HepG2 (cell line): ENCODE results near the gene SBNO2. TPM values are rescaled to one million over a fixed set of nuclear protein-coding genes. Genes with fewer than 3 reads are reported as not detected.

Experiments
- ARNT ChIP-seq: fragments of 450-650 bp; IDR thresholded peaks from 2 replicates; pipeline ENCODE4 v1.6.1; 2017
- CREM ChIP-seq, 2 experiments: sonication (generic) in 1 of 2; formaldehyde crosslinking in 1 of 2; IDR thresholded peaks; 2 replicates each; pipeline versions ENCODE4 v1.4.0 to v1.6.1; 2016 to 2020; ENCODE audit warnings: antibody characterized with exemption in 1 of 2, mild to moderate bottlenecking in 1 of 2, missing genetic modification reagents in 1 of 2
- FOXA1 ChIP-seq, 2 experiments: fragments of 450-650 bp in 1 of 2; sonication (generic) in 1 of 2; formaldehyde crosslinking in 1 of 2; IDR thresholded peaks; 2 replicates each; pipeline versions ENCODE4 v1.4.0 to v1.6.1; 2016 to 2020; ENCODE audit warnings: missing genetic modification reagents in 1 of 2
- FOXP1 ChIP-seq, 2 experiments: fragments of 450-650 bp in 1 of 2; IDR thresholded peaks; 2 replicates each; pipeline ENCODE4 v1.6.1; 2017 to 2018; ENCODE audit warnings: antibody characterized with exemption in 1 of 2
- HDAC1 ChIP-seq: sonication (generic); formaldehyde crosslinking; IDR thresholded peaks from 2 replicates; pipeline ENCODE4 v1.5.1; 2020; ENCODE audit warnings: mild to moderate bottlenecking, missing genetic modification reagents
- RELA ChIP-seq: sonication (generic); formaldehyde crosslinking; IDR thresholded peaks from 2 replicates; pipeline ENCODE4 v1.4.0; 2020; ENCODE audit warnings: missing genetic modification reagents
- TBX2 ChIP-seq: sonication (generic); formaldehyde crosslinking; IDR thresholded peaks from 2 replicates; pipeline ENCODE4 v1.5.0; 2020; ENCODE audit warnings: missing genetic modification reagents, mild to moderate bottlenecking, borderline replicate concordance
- U2AF2 ChIP-seq: fragments of 200-400 bp; formaldehyde crosslinking; IDR thresholded peaks from 2 replicates; pipeline ENCODE4 v1.6.1; 2017; ENCODE audit warnings: low read depth, mild to moderate bottlenecking, low read length
- ZNF280D ChIP-seq: sonication (generic); formaldehyde crosslinking; IDR thresholded peaks from 2 replicates; pipeline ENCODE4 v1.5.1; 2020; ENCODE audit warnings: mild to moderate bottlenecking, missing genetic modification reagents
- ZNF331 ChIP-seq: sonication (generic); formaldehyde crosslinking; IDR thresholded peaks from 2 replicates; pipeline ENCODE4 v1.4.0; 2020; ENCODE audit warnings: missing genetic modification reagents
- ZNF430 ChIP-seq: sonication (generic); formaldehyde crosslinking; IDR thresholded peaks from 2 replicates; pipeline ENCODE4 v1.9.0; 2021; ENCODE audit warnings: mild to moderate bottlenecking, missing genetic modification reagents
- ZNF432 ChIP-seq: sonication (generic); formaldehyde crosslinking; IDR thresholded peaks from 2 replicates; pipeline ENCODE4 v1.5.0; 2020; ENCODE audit warnings: missing genetic modification reagents, mild to moderate bottlenecking, borderline replicate concordance
- ZNF576 ChIP-seq: sonication (generic); formaldehyde crosslinking; IDR thresholded peaks from 2 replicates; pipeline ENCODE4 v1.4.0; 2020; ENCODE audit warnings: mild to moderate bottlenecking, missing genetic modification reagents
- ZNF761 ChIP-seq: sonication (generic); formaldehyde crosslinking; conservative IDR thresholded peaks from 2 replicates; pipeline ENCODE4 v1.4.0; 2020; ENCODE audit warnings: mild to moderate bottlenecking, missing genetic modification reagents
- polyA plus RNA-seq, 8 experiments: library from polyadenylated mRNA; depleted of rRNA in 3 of 8; stranded (reverse) in 7 of 8; unstranded in 1 of 8; fragments of >200 nt; fragmentation: Illumina TruSeq in 4 of 8; extraction: Trizol in 4 of 8; gene quantifications; 2 replicates each; pipeline versions ENCODE4 v1.2.1 to v1.2.3, GENCODE V29; 2011 to 2016; ENCODE audit warnings: low read depth in 4 of 8, missing spikeins in 1 of 8, mixed read lengths in 1 of 8; ENCODE audit not compliant: insufficient read depth in 1 of 8
- total RNA-seq, 5 experiments: library from RNA; depleted of rRNA; stranded (reverse); fragments of >200 nt; fragmentation: Illumina TruSeq; extraction: Trizol; gene quantifications; 2 replicates each; pipeline ENCODE4 v1.2.3, GENCODE V29; 2016; ENCODE audit warnings: low read depth in 1 of 5
- TF ChIP-seq, protein P1 (sequence below): sonication (generic); formaldehyde crosslinking; IDR thresholded peaks from 2 replicates; pipeline ENCODE4 v1.5.1; 2020; ENCODE audit warnings: missing genetic modification reagents, mild to moderate bottlenecking, borderline replicate concordance
- TF ChIP-seq, protein P2 (sequence below), 2 experiments: sonication (generic) in 1 of 2; formaldehyde crosslinking in 1 of 2; IDR thresholded peaks; 2 replicates each; pipeline versions ENCODE4 v1.4.0 to v1.6.1; 2016 to 2020; ENCODE audit warnings: borderline replicate concordance in 1 of 2, low read depth in 1 of 2, mild to moderate bottlenecking in 1 of 2, missing genetic modification reagents in 1 of 2
- TF ChIP-seq, protein P3 (sequence below): IDR thresholded peaks from 2 replicates; pipeline ENCODE4 v1.6.1; 2016; ENCODE audit warnings: mild to moderate bottlenecking
- TF ChIP-seq, protein P4 (sequence below): sonication (generic); formaldehyde crosslinking; IDR thresholded peaks from 2 replicates; pipeline ENCODE4 v1.5.0; 2020; ENCODE audit warnings: missing genetic modification reagents

SBNO2 gene
- total and polyA plus RNA-seq, 2 of the 13 experiments (the other 11 are each of a cell fraction or from before 2014, with no cell fraction given): 8.6 to 10.4 TPM

DNA sequence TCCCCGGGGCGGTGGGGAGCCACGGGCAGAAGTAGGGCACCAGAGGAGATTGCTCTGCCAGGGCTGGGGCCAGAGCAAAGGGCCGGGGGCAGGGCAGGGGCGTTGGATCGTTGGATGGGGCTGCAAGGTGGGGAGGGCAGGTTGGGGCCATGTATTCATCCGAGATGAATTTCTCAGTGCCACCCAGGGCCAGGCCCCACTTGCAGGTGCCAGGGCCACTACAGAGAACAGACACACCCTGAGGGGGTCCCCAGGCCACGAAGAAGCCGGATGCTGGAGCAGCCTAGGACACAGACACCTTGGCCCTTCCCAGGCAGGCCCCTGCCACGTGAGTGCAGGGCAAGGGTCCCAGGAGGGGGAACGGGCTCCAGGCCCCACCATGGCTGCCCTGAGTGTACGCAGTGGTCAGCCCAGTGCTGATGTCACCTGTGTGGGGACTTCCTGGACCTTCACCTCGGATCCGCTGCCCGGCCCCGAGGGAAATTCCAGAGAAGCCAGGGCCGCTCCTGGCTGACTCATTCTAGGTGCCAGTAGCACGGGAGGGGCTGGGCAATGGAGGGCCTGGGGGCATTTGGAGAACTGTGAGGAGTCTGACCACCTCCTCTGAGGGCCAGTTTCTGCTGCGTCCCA lies 9.6 kb upstream of the SBNO2 start (continued):
- no peak for TF ChIP-seq FOXP1 (IDR thresholded peaks at IDR 0.05)
- no peak for TF ChIP-seq FOXP1 (CRISPR knock-in tag; IDR thresholded peaks at IDR 0.05)
- TF ChIP-seq HDAC1 (CRISPR knock-in tag): peak; percentile 57
- no peak for TF ChIP-seq ARNT
- peak; percentile 59; the same call in 1 of the 2 replicates for TF ChIP-seq TBX2 (CRISPR knock-in tag)
- no peak for TF ChIP-seq ZNF331
- TF ChIP-seq, protein P1, sequence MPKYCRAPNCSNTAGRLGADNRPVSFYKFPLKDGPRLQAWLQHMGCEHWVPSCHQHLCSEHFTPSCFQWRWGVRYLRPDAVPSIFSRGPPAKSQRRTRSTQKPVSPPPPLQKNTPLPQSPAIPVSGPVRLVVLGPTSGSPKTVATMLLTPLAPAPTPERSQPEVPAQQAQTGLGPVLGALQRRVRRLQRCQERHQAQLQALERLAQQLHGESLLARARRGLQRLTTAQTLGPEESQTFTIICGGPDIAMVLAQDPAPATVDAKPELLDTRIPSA (CRISPR knock-in tag): no peak
- TF ChIP-seq ZNF432 (CRISPR knock-in tag): no peak
- TF ChIP-seq, protein P2, sequence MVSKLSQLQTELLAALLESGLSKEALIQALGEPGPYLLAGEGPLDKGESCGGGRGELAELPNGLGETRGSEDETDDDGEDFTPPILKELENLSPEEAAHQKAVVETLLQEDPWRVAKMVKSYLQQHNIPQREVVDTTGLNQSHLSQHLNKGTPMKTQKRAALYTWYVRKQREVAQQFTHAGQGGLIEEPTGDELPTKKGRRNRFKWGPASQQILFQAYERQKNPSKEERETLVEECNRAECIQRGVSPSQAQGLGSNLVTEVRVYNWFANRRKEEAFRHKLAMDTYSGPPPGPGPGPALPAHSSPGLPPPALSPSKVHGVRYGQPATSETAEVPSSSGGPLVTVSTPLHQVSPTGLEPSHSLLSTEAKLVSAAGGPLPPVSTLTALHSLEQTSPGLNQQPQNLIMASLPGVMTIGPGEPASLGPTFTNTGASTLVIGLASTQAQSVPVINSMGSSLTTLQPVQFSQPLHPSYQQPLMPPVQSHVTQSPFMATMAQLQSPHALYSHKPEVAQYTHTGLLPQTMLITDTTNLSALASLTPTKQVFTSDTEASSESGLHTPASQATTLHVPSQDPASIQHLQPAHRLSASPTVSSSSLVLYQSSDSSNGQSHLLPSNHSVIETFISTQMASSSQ (IDR thresholded peaks at IDR 0.05; ENCODE audit: low read depth): no peak
- TF ChIP-seq, protein P2 (CRISPR knock-in tag; IDR thresholded peaks at IDR 0.05; ENCODE audit: borderline replicate concordance): no peak
- TF ChIP-seq FOXA1 (IDR thresholded peaks at IDR 0.05): no peak
- TF ChIP-seq FOXA1 (CRISPR knock-in tag; IDR thresholded peaks at IDR 0.05): peak; percentile 11; the same call in 1 of the 2 replicates
- no peak for TF ChIP-seq CREM (IDR thresholded peaks at IDR 0.05)
- TF ChIP-seq CREM (CRISPR knock-in tag; IDR thresholded peaks at IDR 0.05): no peak
- TF ChIP-seq ZNF576: 0 out of 2 replicates have a peak, but pooled peaks have one; percentile 71
- no peak for TF ChIP-seq U2AF2
- no peak for TF ChIP-seq ZNF761 (CRISPR knock-in tag)
- TF ChIP-seq, protein P3, sequence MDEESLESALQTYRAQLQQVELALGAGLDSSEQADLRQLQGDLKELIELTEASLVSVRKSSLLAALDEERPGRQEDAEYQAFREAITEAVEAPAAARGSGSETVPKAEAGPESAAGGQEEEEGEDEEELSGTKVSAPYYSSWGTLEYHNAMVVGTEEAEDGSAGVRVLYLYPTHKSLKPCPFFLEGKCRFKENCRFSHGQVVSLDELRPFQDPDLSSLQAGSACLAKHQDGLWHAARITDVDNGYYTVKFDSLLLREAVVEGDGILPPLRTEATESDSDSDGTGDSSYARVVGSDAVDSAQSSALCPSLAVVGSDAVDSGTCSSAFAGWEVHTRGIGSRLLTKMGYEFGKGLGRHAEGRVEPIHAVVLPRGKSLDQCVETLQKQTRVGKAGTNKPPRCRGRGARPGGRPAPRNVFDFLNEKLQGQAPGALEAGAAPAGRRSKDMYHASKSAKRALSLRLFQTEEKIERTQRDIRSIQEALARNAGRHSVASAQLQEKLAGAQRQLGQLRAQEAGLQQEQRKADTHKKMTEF (CRISPR knock-in tag): peak; percentile 63
- TF ChIP-seq ZNF280D: no peak
- TF ChIP-seq, protein P4, sequence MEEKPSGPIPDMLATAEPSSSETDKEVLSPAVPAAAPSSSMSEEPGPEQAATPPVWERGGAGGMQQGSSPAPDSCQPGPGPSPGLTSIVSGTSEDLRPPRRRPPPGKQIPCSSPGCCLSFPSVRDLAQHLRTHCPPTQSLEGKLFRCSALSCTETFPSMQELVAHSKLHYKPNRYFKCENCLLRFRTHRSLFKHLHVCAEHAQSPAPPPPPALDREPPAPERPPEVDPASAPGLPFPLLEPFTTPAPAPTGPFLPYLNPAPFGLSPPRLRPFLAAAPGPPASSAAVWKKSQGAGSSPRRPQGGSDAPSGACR (CRISPR knock-in tag): peak; percentile 62; the same call in 1 of the 2 replicates
- TF ChIP-seq RELA (CRISPR knock-in tag): peak; percentile 97; the same call in 1 of the 2 replicates
- no peak for TF ChIP-seq ZNF430 (CRISPR knock-in tag)
